BLaER1 treated with 17β-estradiol and CSF1 and Interleukin-3, amounts not matched to agents 10 nM and 100 nM (cell line): Measurements from ENCODE around the gene SEPTIN5.

Experiments
- H3K27ac ChIP-seq, 11 experiments: shearing (Covaris generic); formaldehyde crosslinking; 2 replicates each; pipeline ENCODE4 v1.8.1; 2022
- H3K27me3 ChIP-seq, 11 experiments: shearing (Covaris generic); formaldehyde crosslinking; 2 replicates each; pipeline ENCODE4 v1.8.1; 2022
- H3K36me3 ChIP-seq, 11 experiments: shearing (Covaris generic); formaldehyde crosslinking; 2 replicates each; pipeline ENCODE4 v1.8.1; 2022
- H3K4me1 ChIP-seq, 10 experiments: shearing (Covaris generic); formaldehyde crosslinking; 2 replicates each; pipeline ENCODE4 v1.8.1; 2022
- H3K4me2 ChIP-seq, 11 experiments: shearing (Covaris generic); formaldehyde crosslinking; 2 replicates each; pipeline ENCODE4 v1.8.1; 2022
- H3K4me3 ChIP-seq, 10 experiments: shearing (Covaris generic); formaldehyde crosslinking; 2 replicates each; pipeline ENCODE4 v1.8.1; 2022
- H3K9ac ChIP-seq, 11 experiments: shearing (Covaris generic); formaldehyde crosslinking; 2 replicates each; pipeline ENCODE4 v1.8.1; 2022
- H3K9me3 ChIP-seq, 11 experiments: shearing (Covaris generic); formaldehyde crosslinking; replicated peaks in 1 of 11; 2 replicates each; pipeline ENCODE4 v1.8.1; 2022
- H4K20me1 ChIP-seq, 11 experiments: shearing (Covaris generic); formaldehyde crosslinking; 2 replicates each; pipeline ENCODE4 v1.8.1; 2022
- Cebpa-rat ChIP-seq, 11 experiments: shearing (Covaris generic); IDR thresholded peaks; 2 replicates each; pipeline ENCODE4 v1.8.1; 2022

The SEPTIN5 gene

DNA sequence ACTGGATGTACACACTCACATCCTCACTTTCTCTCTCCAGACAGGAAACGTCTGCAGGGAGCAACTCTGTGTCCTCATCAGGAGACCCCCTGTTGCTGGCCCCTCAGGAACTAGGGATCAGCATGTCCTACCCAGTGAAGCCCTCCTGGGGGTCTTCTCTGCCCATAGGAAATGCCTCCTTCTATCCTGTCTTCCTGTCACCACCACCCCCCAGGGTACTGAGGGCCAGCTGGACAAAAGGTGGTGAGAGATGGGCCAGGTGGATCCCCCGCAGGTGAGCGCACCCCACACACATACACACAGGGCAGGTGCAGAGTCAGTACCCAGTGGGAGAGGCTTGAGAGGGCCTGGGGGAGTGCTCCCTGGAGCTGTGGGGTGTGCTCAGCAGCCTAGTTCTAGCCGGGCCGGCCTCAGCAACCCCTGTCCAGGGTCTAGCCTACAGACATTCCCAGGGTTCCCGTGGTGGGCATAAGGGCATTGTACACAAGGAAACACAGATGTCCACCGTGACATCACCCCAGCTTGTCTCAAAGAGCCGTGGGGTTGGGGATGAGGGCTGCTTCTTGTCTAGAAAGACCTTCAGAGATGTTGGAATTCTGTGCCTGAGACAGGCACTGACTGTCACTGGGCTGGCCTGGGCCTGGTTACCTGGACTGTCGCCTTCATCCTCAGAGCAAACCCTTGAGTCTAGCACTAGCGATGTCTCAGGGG is 18.3 kb downstream of the SEPTIN5 start:
- Histone ChIP-seq H3K4me1 (peaks cover 0 to 17% (median 2%) of the 10 kb centered on the region in 10 experiments; a peak in 6 of 20 replicates), H3K27ac (no peak overlapping the region), H4K20me1 (peaks cover 0 to 45% (median 0%) of the 10 kb centered on the region in 11 experiments; a peak in 5 of 22 replicates), H3K4me2 (no peak overlapping the region), H3K9ac (no peak overlapping the region), H3K9me3 (no peaks in the 10 kb centered on the region), H3K4me3 (no peak overlapping the region), H3K27me3 (peaks cover 0 to 14% (median 0%) of the 10 kb centered on the region in 11 experiments; a peak in 6 of 22 replicates), H3K36me3 (no peaks in the 10 kb centered on the region)
- no peak for TF ChIP-seq Cebpa-rat (IDR thresholded peaks at IDR 0.05)

DNA sequence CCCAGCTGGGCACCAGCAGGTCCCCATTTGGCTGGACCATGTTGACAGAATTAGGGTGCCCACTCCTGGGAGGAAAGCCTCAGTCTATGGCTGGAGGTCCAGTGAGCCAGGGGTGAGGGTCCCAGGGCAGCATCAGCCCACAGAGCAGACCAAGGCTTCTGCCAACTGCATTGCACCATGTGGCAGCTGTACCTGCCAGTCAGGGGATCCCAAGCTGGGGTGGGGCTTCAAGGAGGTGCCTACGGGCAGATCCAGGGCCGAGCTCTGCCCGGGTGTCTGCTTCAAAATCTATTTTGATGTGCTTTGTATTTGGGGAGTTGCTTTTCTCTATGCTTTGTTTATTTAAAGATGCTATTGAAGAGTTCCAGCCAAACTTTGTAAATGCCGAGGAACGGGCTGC is 19.5 kb downstream of the SEPTIN5 start:
- peaks cover 0 to 2% (median 0%) of the 10 kb centered on the region in 11 experiments; a peak in 1 of 22 replicates for H3K27me3 ChIP-seq
- no peak for TF ChIP-seq Cebpa-rat (IDR thresholded peaks at IDR 0.05)
- H3K9ac ChIP-seq: no peak overlapping the region
- no peak overlapping the region for H3K4me3 ChIP-seq
- peaks cover 0 to 36% (median 0%) of the 10 kb centered on the region in 11 experiments; a peak in 4 of 22 replicates for H4K20me1 ChIP-seq
- H3K9me3 ChIP-seq: no peaks in the 10 kb centered on the region
- peaks cover 0 to 14% (median 2%) of the 10 kb centered on the region in 10 experiments; a peak in 6 of 20 replicates for H3K4me1 ChIP-seq
- H3K36me3 ChIP-seq: no peaks in the 10 kb centered on the region
- no peak overlapping the region for H3K27ac ChIP-seq
- H3K4me2 ChIP-seq: no peak overlapping the region

DNA sequence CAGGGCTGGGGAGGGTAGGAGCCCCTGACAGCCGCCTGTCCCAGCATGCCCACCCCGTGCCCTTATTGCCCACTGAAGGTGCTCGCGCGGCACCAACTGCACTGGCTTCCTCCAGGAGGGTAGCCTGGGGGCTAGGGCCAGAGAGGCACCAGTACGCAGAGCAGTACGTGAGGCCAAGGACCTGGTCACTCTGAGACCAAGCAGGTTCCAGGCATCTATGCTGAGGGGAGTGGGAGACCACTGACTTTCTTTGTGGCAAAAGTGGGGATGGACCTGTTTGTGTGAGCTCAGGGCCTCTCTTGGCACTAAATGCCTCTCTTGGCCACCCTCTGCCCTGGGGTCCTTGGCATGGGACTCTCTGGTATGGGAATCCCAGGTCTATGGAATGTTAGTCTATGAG is 19.9 kb downstream of the SEPTIN5 start:
- H3K4me1 ChIP-seq: peaks cover 0 to 12% (median 2%) of the 10 kb centered on the region in 10 experiments; a peak in 6 of 20 replicates
- H3K36me3 ChIP-seq: no peaks in the 10 kb centered on the region
- no peak overlapping the region for H3K4me2 ChIP-seq
- H3K27me3 ChIP-seq: no peaks in the 10 kb centered on the region
- H4K20me1 ChIP-seq: peaks cover 0 to 36% (median 0%) of the 10 kb centered on the region in 11 experiments; a peak in 4 of 22 replicates
- H3K4me3 ChIP-seq: no peak overlapping the region
- no peaks in the 10 kb centered on the region for H3K9me3 ChIP-seq
- H3K9ac ChIP-seq: no peak overlapping the region
- TF ChIP-seq Cebpa-rat (IDR thresholded peaks at IDR 0.05): no peak
- H3K27ac ChIP-seq: no peak overlapping the region

DNA sequence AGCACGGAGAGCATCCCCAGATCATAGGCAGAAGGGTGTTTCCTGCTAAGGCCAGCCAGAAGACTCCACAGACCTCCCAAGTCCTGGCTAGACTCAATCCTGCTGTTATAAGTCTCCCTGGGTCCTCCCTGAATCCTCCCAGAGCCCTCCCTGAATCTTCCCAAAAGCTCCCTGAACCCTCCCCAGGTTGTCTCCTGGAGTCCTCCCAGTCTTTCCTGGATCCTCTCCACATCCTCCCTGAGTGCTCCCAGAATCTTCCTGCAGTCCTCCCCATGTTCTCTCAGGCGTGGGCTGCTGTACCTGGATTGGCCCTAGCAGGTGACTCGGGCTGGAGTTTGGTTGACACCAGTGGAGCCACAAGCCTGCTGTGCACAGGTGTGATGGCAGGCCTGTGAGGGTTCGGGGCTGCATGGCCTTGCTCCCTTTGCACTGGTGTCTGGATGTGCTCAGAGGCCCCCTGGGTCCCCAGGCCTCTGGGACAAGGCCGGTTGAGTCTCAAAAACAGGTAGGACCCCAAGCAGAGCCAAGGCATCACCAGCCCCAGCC is 20.6 kb downstream of the SEPTIN5 start:
- no peak overlapping the region for H3K4me2 ChIP-seq
- no peak overlapping the region for H3K9ac ChIP-seq
- no peak overlapping the region for H3K27ac ChIP-seq
- no peaks in the 10 kb centered on the region for H3K9me3 ChIP-seq
- no peaks in the 10 kb centered on the region for H3K27me3 ChIP-seq
- H3K4me3 ChIP-seq: no peak overlapping the region
- H3K36me3 ChIP-seq: no peaks in the 10 kb centered on the region
- TF ChIP-seq Cebpa-rat (IDR thresholded peaks at IDR 0.05): no peak
- H3K4me1 ChIP-seq: peaks cover 0 to 12% (median 2%) of the 10 kb centered on the region in 10 experiments; a peak in 6 of 20 replicates
- peaks cover 0 to 39% (median 0%) of the 10 kb centered on the region in 11 experiments; a peak in 3 of 22 replicates for H4K20me1 ChIP-seq

DNA sequence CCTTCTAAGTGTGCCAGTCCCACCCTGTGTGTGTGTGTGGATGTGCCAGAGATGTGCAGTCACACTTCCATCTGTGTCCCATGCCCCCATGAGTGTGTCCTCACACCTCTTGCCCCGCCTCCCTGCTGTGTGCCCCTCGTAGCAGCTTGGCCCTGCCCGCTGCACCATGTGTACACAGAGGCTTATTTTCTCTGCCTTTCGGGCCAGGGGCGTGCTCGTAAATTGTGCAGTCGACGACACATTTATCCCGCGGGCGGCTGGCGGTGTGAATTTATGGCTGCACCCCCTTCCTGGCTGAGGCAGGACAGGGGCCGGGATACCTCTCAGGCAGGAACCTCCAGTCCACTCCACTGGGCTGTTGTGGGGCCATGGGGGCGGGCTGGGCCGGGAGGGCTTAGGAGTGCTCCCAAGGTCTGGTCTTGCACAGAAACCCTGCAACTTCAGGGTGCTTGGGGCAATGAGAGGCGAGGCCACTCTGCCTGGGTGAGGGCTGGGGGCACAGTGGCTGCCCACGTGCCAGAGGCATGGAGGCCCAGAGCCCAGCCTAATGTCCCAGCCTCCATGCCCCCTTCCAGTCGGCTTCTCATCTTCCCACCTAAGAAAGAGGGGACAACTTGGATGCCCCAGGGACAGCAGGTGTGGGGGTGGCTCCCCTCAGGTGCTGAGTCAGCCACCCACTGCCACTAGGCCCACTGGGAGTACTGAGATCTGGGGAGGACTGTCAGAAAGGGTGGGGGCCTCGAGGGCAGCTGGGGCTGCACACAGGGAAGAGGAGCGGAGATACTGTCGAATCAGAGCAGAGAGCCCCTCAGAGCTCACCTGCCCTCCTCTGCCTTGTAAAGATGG is 21.6 kb downstream of the SEPTIN5 start:
- H3K27ac ChIP-seq: no peak overlapping the region
- no peak for TF ChIP-seq Cebpa-rat (IDR thresholded peaks at IDR 0.05)
- no peak overlapping the region for H3K4me2 ChIP-seq
- H3K27me3 ChIP-seq: no peaks in the 10 kb centered on the region
- H3K4me3 ChIP-seq: no peak overlapping the region
- no peak overlapping the region for H3K9ac ChIP-seq
- no peaks in the 10 kb centered on the region for H3K9me3 ChIP-seq
- H4K20me1 ChIP-seq: peaks cover 0 to 49% (median 0%) of the 10 kb centered on the region in 11 experiments; a peak in 3 of 22 replicates
- peaks cover 0 to 5% (median 0%) of the 10 kb centered on the region in 10 experiments; a peak in 5 of 20 replicates for H3K4me1 ChIP-seq
- H3K36me3 ChIP-seq: no peaks in the 10 kb centered on the region

DNA sequence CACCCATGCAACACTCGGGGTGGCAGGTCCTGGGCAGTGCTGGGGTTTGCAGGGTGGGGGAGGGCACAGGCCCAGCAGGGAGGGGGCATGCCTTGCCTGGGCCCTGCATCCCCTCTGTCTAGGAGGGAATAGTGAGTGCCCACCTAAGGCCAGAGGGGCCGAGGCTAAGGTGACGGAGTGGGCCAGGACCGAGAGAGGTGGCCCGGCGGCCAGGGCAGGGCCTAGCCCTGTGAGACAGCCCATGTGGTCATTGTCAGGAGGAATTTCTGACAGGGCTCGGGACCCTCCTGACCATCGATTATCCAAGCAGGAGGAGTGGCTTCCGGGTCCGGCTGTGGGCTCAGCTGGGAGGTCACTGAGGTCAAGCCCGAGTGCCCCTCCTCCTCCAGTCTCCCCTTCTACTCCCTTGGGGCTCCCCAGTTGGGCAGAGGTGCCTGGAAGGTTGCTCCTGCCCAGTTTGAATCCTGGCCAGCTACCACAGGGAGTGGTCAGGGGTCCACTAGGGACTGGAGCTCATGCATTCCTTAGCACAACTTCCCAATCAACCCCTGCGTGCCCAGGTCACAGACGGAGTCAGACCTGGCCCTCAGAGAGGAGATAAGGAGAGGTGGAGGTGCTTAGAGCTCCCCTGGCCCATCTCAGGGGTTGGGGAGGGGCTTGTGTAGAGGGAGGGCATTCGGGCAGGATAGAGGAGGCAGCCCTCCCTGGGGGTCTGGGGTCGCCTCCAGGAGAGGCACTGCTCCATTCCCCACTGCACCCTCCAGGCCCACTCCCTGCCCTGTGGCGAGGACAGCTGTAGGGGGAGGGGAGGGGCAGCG is 23.8 kb downstream of the SEPTIN5 start:
- peaks cover 0 to 7% (median 5%) of the 10 kb centered on the region in 10 experiments; a peak in 9 of 20 replicates for H3K4me1 ChIP-seq
- no peaks in the 10 kb centered on the region for H3K36me3 ChIP-seq
- no peaks in the 10 kb centered on the region for H3K27me3 ChIP-seq
- H3K9ac ChIP-seq: no peak overlapping the region
- peaks cover 0 to 46% (median 0%) of the 10 kb centered on the region in 11 experiments; a peak in 4 of 22 replicates for H4K20me1 ChIP-seq
- H3K4me3 ChIP-seq: no peak overlapping the region
- no peak overlapping the region for H3K4me2 ChIP-seq
- no peak overlapping the region for H3K27ac ChIP-seq
- H3K9me3 ChIP-seq: no peaks in the 10 kb centered on the region
- TF ChIP-seq Cebpa-rat (IDR thresholded peaks at IDR 0.05): no peak

DNA sequence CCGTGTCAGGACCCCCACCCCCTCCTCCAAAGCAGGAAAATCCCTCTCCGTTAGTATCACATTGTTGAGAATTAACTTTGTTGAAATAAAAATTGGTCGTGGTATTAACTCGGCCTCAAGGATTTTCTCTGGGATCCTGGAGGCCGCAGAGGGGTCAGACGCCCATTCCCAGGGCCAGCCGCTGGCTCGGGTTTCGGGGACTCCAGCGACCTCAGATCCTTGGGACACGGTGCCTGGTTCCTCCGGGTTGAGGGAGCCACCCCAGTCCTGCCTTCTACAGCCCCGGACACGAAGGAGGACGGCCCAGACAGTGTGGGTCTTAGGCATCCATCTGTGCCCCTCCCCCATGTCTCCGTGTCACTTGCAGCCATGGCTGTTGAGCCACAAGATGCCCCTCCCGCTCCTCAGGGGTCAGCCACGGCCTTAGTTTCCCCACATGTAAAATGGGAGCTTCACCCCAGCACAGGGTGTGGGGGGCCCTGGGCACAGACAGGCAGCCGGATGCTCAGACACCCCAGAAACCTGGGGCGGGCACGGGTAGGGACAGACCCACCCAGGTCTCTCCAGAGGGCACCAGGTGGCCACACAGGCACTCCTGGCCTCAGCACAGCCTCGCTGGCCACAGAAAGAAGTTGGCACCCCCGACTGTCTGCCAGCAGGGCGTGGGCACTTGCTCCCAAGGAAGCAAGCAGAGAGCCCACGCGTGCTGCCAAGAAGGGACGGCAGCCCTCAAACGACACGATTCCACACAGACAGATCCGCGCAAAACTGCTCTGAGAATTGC is 24.6 kb downstream of the SEPTIN5 start:
- peaks cover 0 to 8% (median 5%) of the 10 kb centered on the region in 10 experiments; a peak in 9 of 20 replicates for H3K4me1 ChIP-seq
- no peaks in the 10 kb centered on the region for H3K9me3 ChIP-seq
- H3K9ac ChIP-seq: no peak overlapping the region
- no peaks in the 10 kb centered on the region for H3K27me3 ChIP-seq
- no peak overlapping the region for H3K4me3 ChIP-seq
- H3K27ac ChIP-seq: no peak overlapping the region
- peaks cover 0 to 47% (median 0%) of the 10 kb centered on the region in 11 experiments; a peak in 4 of 22 replicates for H4K20me1 ChIP-seq
- TF ChIP-seq Cebpa-rat (IDR thresholded peaks at IDR 0.05): no peak
- H3K4me2 ChIP-seq: no peak overlapping the region
- H3K36me3 ChIP-seq: no peaks in the 10 kb centered on the region

DNA sequence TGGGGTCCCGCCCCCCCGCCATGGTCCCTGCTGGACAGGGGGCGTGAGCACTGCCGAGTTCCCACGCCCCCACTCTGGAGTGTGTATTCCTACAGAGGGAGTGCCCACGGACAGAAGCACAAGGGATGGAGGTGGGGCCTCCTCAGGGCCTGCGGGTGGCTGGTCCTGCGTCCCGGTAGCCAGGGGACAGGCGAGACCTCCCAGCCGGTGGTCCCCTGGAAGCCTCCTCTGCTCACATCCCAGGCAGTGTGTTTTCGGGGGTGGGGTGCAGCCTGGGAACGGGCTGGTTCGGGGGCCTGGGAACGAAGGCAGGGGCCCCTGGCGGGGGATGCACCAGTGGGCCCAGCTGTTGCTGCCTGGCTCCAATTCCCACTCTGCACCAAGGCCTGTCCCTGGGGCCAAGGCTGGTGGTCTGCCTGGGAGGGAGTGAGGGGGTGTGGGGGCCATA is 25.2 kb downstream of the SEPTIN5 start:
- H4K20me1 ChIP-seq: peaks cover 0 to 42% (median 0%) of the 10 kb centered on the region in 11 experiments; a peak in 3 of 22 replicates
- no peaks in the 10 kb centered on the region for H3K36me3 ChIP-seq
- H3K4me3 ChIP-seq: no peak overlapping the region
- H3K27me3 ChIP-seq: no peaks in the 10 kb centered on the region
- TF ChIP-seq Cebpa-rat (IDR thresholded peaks at IDR 0.05): no peak
- H3K9ac ChIP-seq: no peak overlapping the region
- no peak overlapping the region for H3K4me2 ChIP-seq
- no peaks in the 10 kb centered on the region for H3K9me3 ChIP-seq
- H3K27ac ChIP-seq: no peak overlapping the region
- peaks cover 0 to 8% (median 5%) of the 10 kb centered on the region in 10 experiments; a peak in 9 of 20 replicates for H3K4me1 ChIP-seq
